Fibroblast of the aortic adventitia (primary cell): ENCODE data around the gene SSX4B. TPM values are rescaled to one million over a fixed set of nuclear protein-coding genes. Genes with fewer than 3 reads are reported as not detected.
"Not testable (repeated sequence)": the region's sequence is repeated elsewhere in the genome, so short reads cannot be mapped to it uniquely, and the experiment has no call there.

Experiments used
- DNase-seq: peaks from one replicate; pipeline ENCODE4 v3.0.0-alpha.2; 2010; ENCODE audit warnings: low read depth
- H3K4me3 ChIP-seq: 2 replicates; pipeline ENCODE4 v1.5.1; 2011; ENCODE audit warnings: low read depth, mild to moderate bottlenecking, control low read depth, low read length, moderate library complexity
- CTCF ChIP-seq: IDR thresholded peaks from 2 replicates; pipeline ENCODE4 v1.5.1; 2011; ENCODE audit warnings: mild to moderate bottlenecking, low read length, control low read depth, inconsistent platforms; ENCODE audit not compliant: insufficient read depth
- total RNA-seq: library from RNA; depleted of rRNA; stranded (reverse); fragments of >200 nt; gene quantifications from 2 replicates; pipeline ENCODE4 v1.2.3, GENCODE V29; 2012; ENCODE audit warnings: low replicate concordance

Gene SSX4B, protein sequence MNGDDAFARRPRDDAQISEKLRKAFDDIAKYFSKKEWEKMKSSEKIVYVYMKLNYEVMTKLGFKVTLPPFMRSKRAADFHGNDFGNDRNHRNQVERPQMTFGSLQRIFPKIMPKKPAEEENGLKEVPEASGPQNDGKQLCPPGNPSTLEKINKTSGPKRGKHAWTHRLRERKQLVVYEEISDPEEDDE
- total RNA-seq, result not detected in 2 replicates

GRCh38 chrX:48411860-48412259, at the start of gene SSX4B:
Gene SSX4B (minus strand): TSS chrX:48411960. CDS start chrX:48411372, 588 bp downstream.
- not testable (repeated sequence) for H3K4me3 ChIP-seq, DNase-seq

GRCh38 chrX:48460606-48461005, 48.8 kb upstream of the SSX4B start:
- no peak for TF ChIP-seq CTCF
- DNase-seq, result no peak
- no peak overlapping the region for H3K4me3 ChIP-seq

DNA sequence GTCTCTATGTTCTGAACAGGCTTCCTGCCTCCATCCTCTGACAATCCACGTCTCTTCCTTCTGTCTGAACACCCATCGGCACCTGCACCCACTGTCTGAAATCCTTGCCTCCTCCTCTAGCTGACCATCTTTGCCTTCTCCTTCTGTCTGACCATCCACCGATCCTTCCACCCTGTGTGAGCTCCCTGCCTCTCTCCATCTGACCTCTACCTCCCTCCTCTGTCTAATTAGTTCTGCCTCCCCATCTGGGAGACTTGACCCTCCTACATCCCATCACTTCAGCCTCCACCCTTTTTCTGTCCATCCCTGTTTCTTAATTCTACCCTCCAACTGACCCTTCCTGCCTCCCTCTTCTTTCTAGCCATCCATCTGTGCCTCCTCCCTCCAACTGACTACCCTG, 48.3 kb upstream of the SSX4B start:
- H3K4me3 ChIP-seq, result no peak overlapping the region
- TF ChIP-seq CTCF, result no peak
- no peak for DNase-seq

GRCh38 chrX:48459483-48459882, 47.7 kb upstream of the SSX4B start:
- H3K4me3 ChIP-seq, result no peak overlapping the region
- no peak for TF ChIP-seq CTCF
- no peak for DNase-seq

DNA sequence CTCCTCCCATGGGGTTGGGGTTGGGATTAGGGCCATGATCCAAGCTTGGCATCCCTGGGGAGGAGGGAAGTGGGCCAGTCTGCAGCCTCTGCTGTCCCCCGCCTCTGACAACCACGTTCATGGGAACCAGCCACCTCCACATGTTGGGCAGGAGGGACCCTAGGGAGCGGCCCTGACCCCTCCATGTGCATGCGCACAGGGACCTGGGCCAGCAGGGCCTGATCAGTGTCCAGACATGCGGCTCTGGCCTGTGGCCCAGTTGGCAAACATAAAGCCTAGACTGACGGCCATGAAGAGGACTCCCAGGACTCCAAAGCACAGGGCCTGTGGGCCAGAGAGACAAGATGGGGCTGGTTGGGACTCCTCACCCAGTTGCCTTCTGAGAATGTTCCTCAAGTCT, 47.0 kb upstream of the SSX4B start:
- DNase-seq, result no peak
- no peak for TF ChIP-seq CTCF
- no peak overlapping the region for H3K4me3 ChIP-seq

DNA sequence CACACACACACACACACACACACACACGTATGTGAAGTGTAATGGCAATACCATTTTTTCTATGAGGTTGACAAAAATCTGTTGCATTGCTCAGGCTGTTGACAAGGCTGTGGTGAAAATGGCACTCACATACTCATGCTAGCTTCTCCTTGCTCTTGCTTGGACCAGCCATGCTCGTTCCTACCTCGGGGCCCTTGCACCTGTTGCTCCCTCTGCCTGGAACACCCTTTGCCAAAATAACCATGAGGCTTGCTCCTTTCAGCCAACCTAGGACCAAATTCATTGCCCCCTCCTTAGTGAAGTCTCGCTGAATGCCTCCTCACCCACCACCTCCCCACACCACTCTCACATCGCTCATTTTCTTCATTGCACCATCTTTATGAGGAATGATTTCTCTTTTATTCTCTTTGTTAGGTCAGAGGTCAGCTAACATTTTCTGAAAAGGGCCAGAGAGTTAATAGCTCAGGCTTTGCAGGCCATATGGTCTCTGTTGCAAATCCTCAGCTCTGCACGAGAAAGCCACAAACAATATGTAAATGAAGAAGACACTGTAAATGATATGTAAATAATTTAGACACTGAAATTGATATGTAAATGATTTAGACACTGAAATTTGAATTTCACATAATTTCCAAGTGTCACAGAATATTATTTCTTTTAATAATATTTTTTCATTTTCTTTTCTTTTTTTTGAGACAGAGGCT, 45.0 kb upstream of the SSX4B start:
- H3K4me3 ChIP-seq, result no peak overlapping the region
- TF ChIP-seq CTCF, result no peak
- no peak for DNase-seq

GRCh38 chrX:48451708-48452107, 39.9 kb upstream of the SSX4B start:
- no peak for TF ChIP-seq CTCF
- no peak overlapping the region for H3K4me3 ChIP-seq
- DNase-seq, result no peak
